GM21526 (cell line): ENCODE data around the gene FAM193A.
"Not testable (repeated sequence)": the region's sequence is repeated elsewhere in the genome, so short reads cannot be mapped to it uniquely, and the experiment has no call there.

ENCODE experiments used
- ATAC-seq: cut with Tn5 transposase; IDR thresholded peaks from one replicate; pipeline ENCODE4 v1.9.1; 2021; ENCODE audit warnings: moderate library complexity; ENCODE audit not compliant: unreplicated experiment, low FRiP score

FAM193A gene

DNA sequence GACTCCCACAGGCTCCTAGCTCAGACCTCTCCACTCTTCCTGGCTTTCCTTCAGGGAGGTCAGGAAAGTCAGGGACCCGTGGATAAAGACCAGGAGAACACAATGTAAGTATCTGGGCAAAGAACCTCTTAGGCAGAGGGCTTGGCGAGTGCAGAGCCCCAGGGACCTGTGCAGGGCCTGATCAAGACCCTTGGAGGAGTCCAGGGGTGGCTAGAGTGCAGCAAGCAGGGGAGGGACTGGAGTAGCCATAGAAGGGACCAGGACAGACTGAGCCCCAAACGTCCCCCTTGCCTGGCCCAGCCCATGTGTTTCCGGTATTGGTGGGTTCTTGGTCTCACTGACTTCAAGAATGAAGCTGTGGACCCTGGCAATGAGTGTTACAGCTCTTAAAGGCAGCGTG lies 225.6 kb downstream of the FAM193A start:
- no peak for ATAC-seq

- not testable (repeated sequence) for ATAC-seq
These were observed 226.3 kb downstream of the FAM193A start for GRCh38 chr4:2762486-2763370.

- no peak for ATAC-seq
These were observed 227.1 kb downstream of the FAM193A start for GRCh38 chr4:2763511-2763967.

DNA sequence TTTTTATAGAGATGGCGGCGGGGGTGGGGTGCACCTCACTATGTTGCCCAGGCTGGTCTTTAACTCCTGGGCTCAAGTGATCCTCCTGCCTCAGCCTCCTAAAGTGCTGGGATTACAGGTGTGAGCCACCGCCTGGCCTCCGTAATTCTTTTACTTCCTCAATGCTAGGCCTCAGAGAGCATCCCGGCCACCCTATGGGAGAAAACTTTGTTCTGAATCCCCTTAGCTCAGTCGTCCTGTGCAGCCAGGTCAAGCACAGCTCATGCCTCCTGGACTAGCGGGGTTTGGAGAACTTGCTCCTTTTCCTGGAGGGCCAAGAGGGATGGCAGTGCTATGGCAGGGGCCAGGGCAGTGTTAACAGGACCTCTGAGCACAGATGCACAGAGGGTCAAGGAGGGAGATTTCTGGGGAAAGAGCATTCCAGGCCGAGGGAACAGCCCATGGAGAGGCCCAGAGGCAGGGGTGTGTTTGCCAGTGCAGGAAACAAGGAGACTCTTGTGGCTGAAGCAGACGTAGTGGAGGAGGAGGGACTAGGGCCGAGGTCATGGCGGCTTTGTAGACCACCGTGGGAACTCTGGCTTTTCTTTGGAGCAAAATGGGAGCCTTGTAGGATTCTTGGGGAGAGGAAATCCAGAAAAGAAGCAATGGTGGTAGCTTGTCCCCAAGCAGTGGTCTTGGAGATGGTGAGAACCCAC lies 229.5 kb downstream of the FAM193A start:
- ATAC-seq, result no peak

GRCh38 chr4:2767046-2767704 lies 230.7 kb downstream of the FAM193A start:
- no peak for ATAC-seq

DNA sequence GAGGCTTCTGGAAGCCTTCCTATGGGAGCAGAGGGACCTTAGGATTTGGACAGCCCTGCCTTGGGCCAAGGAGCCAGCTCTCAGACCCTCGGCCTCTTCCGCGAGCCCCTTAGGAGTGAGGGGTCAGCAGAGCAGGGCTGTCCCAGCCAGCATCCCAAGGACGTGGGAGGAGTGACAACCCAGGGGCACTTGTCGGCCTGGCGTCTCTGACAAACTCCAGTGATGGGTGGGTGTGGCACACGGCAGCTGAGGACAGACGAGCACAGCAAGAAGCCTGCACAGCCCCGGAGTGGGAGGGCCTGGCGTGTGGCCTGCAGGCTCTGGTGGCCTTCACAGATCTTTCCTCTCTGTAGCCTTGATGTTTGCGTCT lies 231.2 kb downstream of the FAM193A start:
- ATAC-seq, result no peak

- ATAC-seq, result no peak
These were observed 231.7 kb downstream of the FAM193A start for GRCh38 chr4:2768124-2768523.

- no peak for ATAC-seq
These were observed 232.5 kb downstream of the FAM193A start for GRCh38 chr4:2768921-2769336.

DNA sequence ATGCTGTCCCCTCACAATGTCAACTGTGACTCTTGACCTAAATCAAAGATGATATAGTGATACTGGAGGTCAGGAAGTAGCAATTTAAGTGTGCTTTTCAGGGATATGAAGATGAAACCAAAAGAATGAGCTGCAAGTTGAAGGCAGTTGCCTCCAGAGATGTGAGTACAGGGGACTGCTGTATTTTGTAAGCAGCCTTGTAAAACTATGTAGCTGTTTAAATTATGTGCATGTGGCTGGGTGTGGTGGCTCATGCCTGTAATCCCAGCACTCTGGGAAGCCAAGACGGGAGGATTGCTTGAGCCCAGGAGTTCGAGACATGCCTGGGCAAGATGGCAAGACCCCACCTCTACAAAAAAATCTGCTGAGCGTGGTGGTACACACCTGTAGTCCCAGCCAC lies 234.8 kb downstream of the FAM193A start:
- no peak for ATAC-seq

DNA sequence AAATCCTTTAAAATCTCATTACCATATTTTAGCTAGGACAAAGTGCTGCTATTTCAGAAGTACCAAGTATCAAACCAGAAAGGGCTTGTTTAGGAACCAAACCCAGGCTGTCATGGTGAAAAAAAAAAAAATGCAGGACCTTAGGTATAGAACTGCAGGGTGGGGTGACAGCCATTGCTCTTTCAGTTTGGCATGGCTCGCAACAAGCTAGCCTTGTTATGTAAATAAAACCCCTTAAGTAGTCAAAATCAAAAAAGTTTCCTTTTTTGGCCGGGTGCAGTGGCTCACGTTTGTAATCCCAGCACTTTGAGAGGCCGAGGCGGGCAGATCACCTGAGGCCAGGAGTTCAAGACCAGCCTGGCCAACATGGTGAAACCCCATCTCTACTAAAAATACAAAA lies 244.2 kb downstream of the FAM193A start:
- not testable (repeated sequence) for ATAC-seq

GRCh38 chr4:2781911-2782310 lies 245.5 kb downstream of the FAM193A start:
- ATAC-seq, result no peak
